Measurements from ENCODE around the gene AHSG. TPM values are rescaled to one million over a fixed set of nuclear protein-coding genes. Genes with fewer than 3 reads are reported as not detected.

The AHSG gene
- total RNA-seq, 1 donor, result not detected

- Histone ChIP-seq H3K9me3 (ENCODE audit: low read depth, low read length) (no peaks in the 10 kb centered on the region), H3K27me3 (ENCODE audit: insufficient read depth, low read length) (no peaks in the 10 kb centered on the region), H3K4me1 (ENCODE audit: insufficient read depth, low read length) (no peaks in the 10 kb centered on the region), H3K4me3 (ENCODE audit: low read length) (no peak overlapping the region)
Measured at GRCh38 chr3:186603159-186603558, 9.7 kb upstream of the AHSG start.

- no peaks in the 10 kb centered on the region for H3K27me3 ChIP-seq (ENCODE audit: insufficient read depth, low read length)
- H3K4me1 ChIP-seq (ENCODE audit: insufficient read depth, low read length), result no peaks in the 10 kb centered on the region
- no peaks in the 10 kb centered on the region for H3K9me3 ChIP-seq (ENCODE audit: low read depth, low read length)
- no peak overlapping the region for H3K4me3 ChIP-seq (ENCODE audit: low read length)
Measured at GRCh38 chr3:186605078-186605477, 7.8 kb upstream of the AHSG start.

- no peaks in the 10 kb centered on the region for H3K4me1 ChIP-seq (ENCODE audit: insufficient read depth, low read length)
- no peaks in the 10 kb centered on the region for H3K27me3 ChIP-seq (ENCODE audit: insufficient read depth, low read length)
- no peak overlapping the region for H3K4me3 ChIP-seq (ENCODE audit: low read length)
- no peaks in the 10 kb centered on the region for H3K9me3 ChIP-seq (ENCODE audit: low read depth, low read length)
Measured at GRCh38 chr3:186605561-186606545, 7.0 kb upstream of the AHSG start.

- Histone ChIP-seq H3K4me1 (ENCODE audit: insufficient read depth, low read length) (no peaks in the 10 kb centered on the region), H3K4me3 (ENCODE audit: low read length) (no peak overlapping the region), H3K27me3 (ENCODE audit: insufficient read depth, low read length) (no peaks in the 10 kb centered on the region), H3K9me3 (ENCODE audit: low read depth, low read length) (no peaks in the 10 kb centered on the region)
Measured at GRCh38 chr3:186608624-186609215, 4.1 kb upstream of the AHSG start.

- Histone ChIP-seq H3K4me1 (ENCODE audit: insufficient read depth, low read length) (peaks cover under 1% of the 10 kb centered on the region), H3K4me3 (ENCODE audit: low read length) (no peak overlapping the region), H3K27me3 (ENCODE audit: insufficient read depth, low read length) (peaks cover 3% of the 10 kb centered on the region), H3K9me3 (ENCODE audit: low read depth, low read length) (no peaks in the 10 kb centered on the region)
Measured at GRCh38 chr3:186609247-186609868, 3.5 kb upstream of the AHSG start.

- no peak overlapping the region for H3K4me3 ChIP-seq (ENCODE audit: low read length)
- H3K4me1 ChIP-seq (ENCODE audit: insufficient read depth, low read length), result peaks cover 10% of the 10 kb centered on the region
- no peaks in the 10 kb centered on the region for H3K9me3 ChIP-seq (ENCODE audit: low read depth, low read length)
- peaks cover 15% of the 10 kb centered on the region for H3K27me3 ChIP-seq (ENCODE audit: insufficient read depth, low read length)
Measured at GRCh38 chr3:186612065-186612464, 795 bp upstream of the AHSG start.

GRCh38 chr3:186613637-186614265 is 891 bp downstream of the AHSG start:
- H3K9me3 ChIP-seq (ENCODE audit: low read depth, low read length), result no peaks in the 10 kb centered on the region
- peaks cover 15% of the 10 kb centered on the region for H3K4me1 ChIP-seq (ENCODE audit: insufficient read depth, low read length)
- H3K4me3 ChIP-seq (ENCODE audit: low read length), result no peak overlapping the region
- peaks cover 26% of the 10 kb centered on the region for H3K27me3 ChIP-seq (ENCODE audit: insufficient read depth, low read length)

- Histone ChIP-seq H3K4me1 (ENCODE audit: insufficient read depth, low read length) (peaks cover 15% of the 10 kb centered on the region), H3K9me3 (ENCODE audit: low read depth, low read length) (no peaks in the 10 kb centered on the region), H3K4me3 (ENCODE audit: low read length) (no peak overlapping the region), H3K27me3 (ENCODE audit: insufficient read depth, low read length) (peaks cover 26% of the 10 kb centered on the region)
Measured at GRCh38 chr3:186614266-186614596, 1.4 kb downstream of the AHSG start.

GRCh38 chr3:186614597-186615483 is 2.0 kb downstream of the AHSG start:
- peaks cover 15% of the 10 kb centered on the region for H3K4me1 ChIP-seq (ENCODE audit: insufficient read depth, low read length)
- no peak overlapping the region for H3K4me3 ChIP-seq (ENCODE audit: low read length)
- no peaks in the 10 kb centered on the region for H3K9me3 ChIP-seq (ENCODE audit: low read depth, low read length)
- H3K27me3 ChIP-seq (ENCODE audit: insufficient read depth, low read length), result peaks cover 26% of the 10 kb centered on the region

- no peak overlapping the region for H3K4me3 ChIP-seq (ENCODE audit: low read length)
Measured at GRCh38 chr3:186616299-186616617, 3.4 kb downstream of the AHSG start.

GRCh38 chr3:186617036-186617946 is 4.4 kb downstream of the AHSG start:
- Histone ChIP-seq H3K9me3 (ENCODE audit: low read depth, low read length) (no peaks in the 10 kb centered on the region), H3K27me3 (ENCODE audit: insufficient read depth, low read length) (peaks cover 26% of the 10 kb centered on the region), H3K4me3 (ENCODE audit: low read length) (no peak overlapping the region), H3K4me1 (ENCODE audit: insufficient read depth, low read length) (peaks cover 15% of the 10 kb centered on the region)

More at GRCh38 chr3:186616299-186616617, 3.4 kb downstream of the AHSG start:
- H3K9me3 ChIP-seq (ENCODE audit: low read depth, low read length), result no peaks in the 10 kb centered on the region
- H3K4me1 ChIP-seq (ENCODE audit: insufficient read depth, low read length), result peaks cover 15% of the 10 kb centered on the region
- peaks cover 26% of the 10 kb centered on the region for H3K27me3 ChIP-seq (ENCODE audit: insufficient read depth, low read length)

- Histone ChIP-seq H3K27me3 (ENCODE audit: insufficient read depth, low read length) (peaks cover 26% of the 10 kb centered on the region), H3K9me3 (ENCODE audit: low read depth, low read length) (no peaks in the 10 kb centered on the region), H3K4me1 (ENCODE audit: insufficient read depth, low read length) (peaks cover 15% of the 10 kb centered on the region), H3K4me3 (ENCODE audit: low read length) (no peak overlapping the region)
Measured at GRCh38 chr3:186618318-186618938, 5.6 kb downstream of the AHSG start.

GRCh38 chr3:186619787-186620212 is 6.9 kb downstream of the AHSG start:
- Histone ChIP-seq H3K4me3 (ENCODE audit: low read length) (no peak overlapping the region), H3K27me3 (ENCODE audit: insufficient read depth, low read length) (peaks cover 19% of the 10 kb centered on the region), H3K4me1 (ENCODE audit: insufficient read depth, low read length) (peaks cover 10% of the 10 kb centered on the region), H3K9me3 (ENCODE audit: low read depth, low read length) (no peaks in the 10 kb centered on the region)
